ENCODE measurements around the gene GPR78.

Gene GPR78

GRCh38 chr4:8590546-8590880, 10.3 kb downstream of the GPR78 start:
- DNase-seq (ENCODE audit: low spot score) = no peak
- peaks cover 0 to 34% of the 10 kb centered on the region in 2 donors for H3K4me1 ChIP-seq (ENCODE audit: control insufficient read depth in 2 of 2, insufficient read depth in 1 of 2, low read depth in 1 of 2, low read length in 2 of 2)

GRCh38 chr4:8591114-8591513, 10.9 kb downstream of the GPR78 start:
- whole genome bisulfite sequencing, 2 donors (ENCODE audit: extremely low coverage in 2 of 2, insufficient read length in 2 of 2, insufficient replicate concordance in 1 of 2) = no CpG with 5 or more reads among the region's 9 CpGs
- Histone ChIP-seq H3K9ac (ENCODE audit: low read depth, low read length, poor library complexity) (no peak overlapping the region), H3K36me3 (replicated peaks in 1 of 2; ENCODE audit: control insufficient read depth in 2 of 2, insufficient read depth in 2 of 2, low read length in 2 of 2) (no peaks in the 10 kb centered on the region), H3K18ac (ENCODE audit: low read length) (peak overlapping the region; percentile 31), H3K27ac (replicated peaks; ENCODE audit: low read length) (no peak overlapping the region), H4K91ac (ENCODE audit: low read depth, low read length, poor library complexity) (no peak overlapping the region), H2BK120ac (ENCODE audit: low read depth, low read length) (peak overlapping the region; percentile 82), H3K4ac (ENCODE audit: low read length) (no peak overlapping the region), H3K23ac (ENCODE audit: low read depth, low read length, poor library complexity) (no peak overlapping the region), H2AFZ (ENCODE audit: low read length) (no peak overlapping the region), H3K27me3 (ENCODE audit: control insufficient read depth in 3 of 3, insufficient read depth in 3 of 3, low read depth in 1 of 3, low read length in 3 of 3) (peaks cover 0 to 64% (median 13%) of the 10 kb centered on the region in 3 experiments), H3K4me2 (ENCODE audit: insufficient read depth, low read length, poor library complexity, severe bottlenecking) (no peak overlapping the region), H2BK5ac (ENCODE audit: low read length) (peak overlapping the region; percentile 11), H2BK12ac (ENCODE audit: low read length) (no peak overlapping the region), H3K79me1 (ENCODE audit: low read depth, low read length) (no peaks in the 10 kb centered on the region), H3K14ac (ENCODE audit: low read length) (no peak overlapping the region), H2AK5ac (ENCODE audit: low read depth, low read length) (peak overlapping the region; percentile 59), H4K8ac (ENCODE audit: low read depth, low read length) (no peak overlapping the region), H3K9me3 (replicated peaks in 1 of 2; ENCODE audit: control insufficient read depth in 2 of 2, insufficient read depth in 1 of 2, low read depth in 1 of 2, low read length in 2 of 2) (peaks cover 0 to 2% of the 10 kb centered on the region in 2 donors), H2BK15ac (ENCODE audit: low read length) (no peak overlapping the region), H3K4me1 (ENCODE audit: control insufficient read depth in 2 of 2, insufficient read depth in 1 of 2, low read depth in 1 of 2, low read length in 2 of 2) (peaks cover 0 to 34% of the 10 kb centered on the region in 2 donors), H3K4me3 (ENCODE audit: low read length in 2 of 2) (no peak overlapping the region)
- DNase-seq (ENCODE audit: low spot score) = no peak

More at GRCh38 chr4:8590546-8590880, 10.3 kb downstream of the GPR78 start:
- no peak overlapping the region for H3K27ac ChIP-seq (replicated peaks; ENCODE audit: low read length)
- peaks cover 0 to 65% (median 13%) of the 10 kb centered on the region in 3 experiments for H3K27me3 ChIP-seq (ENCODE audit: control insufficient read depth in 3 of 3, insufficient read depth in 3 of 3, low read depth in 1 of 3, low read length in 3 of 3)
- H3K9ac ChIP-seq (ENCODE audit: low read depth, low read length, poor library complexity) = no peak overlapping the region
- no peak overlapping the region for H3K4me3 ChIP-seq (ENCODE audit: low read length in 2 of 2)
- no peak overlapping the region for H4K91ac ChIP-seq (ENCODE audit: low read depth, low read length, poor library complexity)
- no peaks in the 10 kb centered on the region for H3K79me1 ChIP-seq (ENCODE audit: low read depth, low read length)
- peak overlapping the region; percentile 31 for H3K18ac ChIP-seq (ENCODE audit: low read length)
- peak overlapping the region; percentile 52 for H4K8ac ChIP-seq (ENCODE audit: low read depth, low read length)
- H2BK120ac ChIP-seq (ENCODE audit: low read depth, low read length) = peak overlapping the region; percentile 82
- peak overlapping the region; percentile 11 for H2BK5ac ChIP-seq (ENCODE audit: low read length)
- H3K14ac ChIP-seq (ENCODE audit: low read length) = peak overlapping the region; percentile 79
- no peak overlapping the region for H2AFZ ChIP-seq (ENCODE audit: low read length)
- H3K36me3 ChIP-seq (replicated peaks in 1 of 2; ENCODE audit: control insufficient read depth in 2 of 2, insufficient read depth in 2 of 2, low read length in 2 of 2) = no peaks in the 10 kb centered on the region
- H2BK15ac ChIP-seq (ENCODE audit: low read length) = peak overlapping the region; percentile 68
- peak overlapping the region; percentile 81 for H2BK12ac ChIP-seq (ENCODE audit: low read length)
- peak overlapping the region; percentile 61 for H3K23ac ChIP-seq (ENCODE audit: low read depth, low read length, poor library complexity)
- H3K4ac ChIP-seq (ENCODE audit: low read length) = no peak overlapping the region
- H3K4me2 ChIP-seq (ENCODE audit: insufficient read depth, low read length, poor library complexity, severe bottlenecking) = no peak overlapping the region
- WGBS, 2 donors (ENCODE audit: extremely low coverage in 2 of 2, insufficient read length in 2 of 2, insufficient replicate concordance in 1 of 2) = no CpG with 5 or more reads among the region's 5 CpGs
- peaks cover 0 to 2% of the 10 kb centered on the region in 2 donors for H3K9me3 ChIP-seq (replicated peaks in 1 of 2; ENCODE audit: control insufficient read depth in 2 of 2, insufficient read depth in 1 of 2, low read depth in 1 of 2, low read length in 2 of 2)
- peak overlapping the region; percentile 59 for H2AK5ac ChIP-seq (ENCODE audit: low read depth, low read length)

- no peaks in the 10 kb centered on the region for H3K36me3 ChIP-seq (replicated peaks in 1 of 2; ENCODE audit: control insufficient read depth in 2 of 2, insufficient read depth in 2 of 2, low read length in 2 of 2)
- peak overlapping the region; percentile 72 for H2AK5ac ChIP-seq (ENCODE audit: low read depth, low read length)
- H3K4me1 ChIP-seq (ENCODE audit: control insufficient read depth in 2 of 2, insufficient read depth in 1 of 2, low read depth in 1 of 2, low read length in 2 of 2) = peaks cover 0 to 34% of the 10 kb centered on the region in 2 donors
- H3K27me3 ChIP-seq (ENCODE audit: control insufficient read depth in 3 of 3, insufficient read depth in 3 of 3, low read depth in 1 of 3, low read length in 3 of 3) = peaks cover 0 to 63% (median 13%) of the 10 kb centered on the region in 3 experiments
- H3K27ac ChIP-seq (replicated peaks; ENCODE audit: low read length) = no peak overlapping the region
- peak overlapping the region; percentile 34 for H2BK15ac ChIP-seq (ENCODE audit: low read length)
- peak overlapping the region; percentile 58 for H3K23ac ChIP-seq (ENCODE audit: low read depth, low read length, poor library complexity)
- H2AFZ ChIP-seq (ENCODE audit: low read length) = no peak overlapping the region
- H3K79me1 ChIP-seq (ENCODE audit: low read depth, low read length) = no peaks in the 10 kb centered on the region
- H3K9ac ChIP-seq (ENCODE audit: low read depth, low read length, poor library complexity) = no peak overlapping the region
- peak overlapping the region; percentile 76 for H2BK5ac ChIP-seq (ENCODE audit: low read length)
- peak overlapping the region; percentile 90 for H3K4me2 ChIP-seq (ENCODE audit: insufficient read depth, low read length, poor library complexity, severe bottlenecking)
- H4K91ac ChIP-seq (ENCODE audit: low read depth, low read length, poor library complexity) = no peak overlapping the region
- no peak for DNase-seq (ENCODE audit: low spot score)
- H4K8ac ChIP-seq (ENCODE audit: low read depth, low read length) = no peak overlapping the region
- peaks cover 0 to 2% of the 10 kb centered on the region in 2 donors for H3K9me3 ChIP-seq (replicated peaks in 1 of 2; ENCODE audit: control insufficient read depth in 2 of 2, insufficient read depth in 1 of 2, low read depth in 1 of 2, low read length in 2 of 2)
- H3K14ac ChIP-seq (ENCODE audit: low read length) = no peak overlapping the region
- no peak overlapping the region for H3K4ac ChIP-seq (ENCODE audit: low read length)
- peak overlapping the region; percentile 88 for H2BK12ac ChIP-seq (ENCODE audit: low read length)
- H3K4me3 ChIP-seq (ENCODE audit: low read length in 2 of 2) = peak overlapping the region in 1 of 2 donors; percentile 36
- no CpG with 5 or more reads among the region's 15 CpGs for WGBS, 2 donors (ENCODE audit: extremely low coverage in 2 of 2, insufficient read length in 2 of 2, insufficient replicate concordance in 1 of 2)
- H2BK120ac ChIP-seq (ENCODE audit: low read depth, low read length) = no peak overlapping the region
- peak overlapping the region; percentile 66 for H3K18ac ChIP-seq (ENCODE audit: low read length)
Observed at GRCh38 chr4:8591626-8592365, 11.6 kb downstream of the GPR78 start.
